ENCODE data around the gene SND1.

DNA sequence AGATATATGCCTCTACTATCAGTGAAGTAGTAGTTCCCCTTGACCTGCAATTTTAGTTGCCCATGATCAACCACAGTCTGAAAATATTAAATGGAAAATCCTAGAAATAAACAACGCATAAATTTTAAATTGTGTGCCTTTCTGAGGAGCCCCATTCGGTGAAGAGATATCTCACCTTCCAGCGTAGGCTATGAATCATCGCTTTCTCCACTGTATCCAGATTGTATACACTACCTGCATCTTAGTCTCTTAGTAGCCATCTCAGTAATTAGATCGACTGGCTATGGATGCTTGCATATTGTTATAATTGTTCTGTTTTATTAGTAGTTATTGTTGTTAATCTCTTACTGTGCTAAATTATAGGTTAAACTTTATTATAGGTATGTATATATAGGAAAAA, 227.9 kb downstream of the SND1 start:
- TF ChIP-seq, protein P1, sequence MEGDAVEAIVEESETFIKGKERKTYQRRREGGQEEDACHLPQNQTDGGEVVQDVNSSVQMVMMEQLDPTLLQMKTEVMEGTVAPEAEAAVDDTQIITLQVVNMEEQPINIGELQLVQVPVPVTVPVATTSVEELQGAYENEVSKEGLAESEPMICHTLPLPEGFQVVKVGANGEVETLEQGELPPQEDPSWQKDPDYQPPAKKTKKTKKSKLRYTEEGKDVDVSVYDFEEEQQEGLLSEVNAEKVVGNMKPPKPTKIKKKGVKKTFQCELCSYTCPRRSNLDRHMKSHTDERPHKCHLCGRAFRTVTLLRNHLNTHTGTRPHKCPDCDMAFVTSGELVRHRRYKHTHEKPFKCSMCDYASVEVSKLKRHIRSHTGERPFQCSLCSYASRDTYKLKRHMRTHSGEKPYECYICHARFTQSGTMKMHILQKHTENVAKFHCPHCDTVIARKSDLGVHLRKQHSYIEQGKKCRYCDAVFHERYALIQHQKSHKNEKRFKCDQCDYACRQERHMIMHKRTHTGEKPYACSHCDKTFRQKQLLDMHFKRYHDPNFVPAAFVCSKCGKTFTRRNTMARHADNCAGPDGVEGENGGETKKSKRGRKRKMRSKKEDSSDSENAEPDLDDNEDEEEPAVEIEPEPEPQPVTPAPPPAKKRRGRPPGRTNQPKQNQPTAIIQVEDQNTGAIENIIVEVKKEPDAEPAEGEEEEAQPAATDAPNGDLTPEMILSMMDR (IDR thresholded peaks at IDR 0.05) = no peak
- no peak for TF ChIP-seq POLR2A (IDR thresholded peaks at IDR 0.05)

Data from vagina (tissue), 2 donors.